ENCODE measurements around the gene CCDC92.

The CCDC92 gene

DNA sequence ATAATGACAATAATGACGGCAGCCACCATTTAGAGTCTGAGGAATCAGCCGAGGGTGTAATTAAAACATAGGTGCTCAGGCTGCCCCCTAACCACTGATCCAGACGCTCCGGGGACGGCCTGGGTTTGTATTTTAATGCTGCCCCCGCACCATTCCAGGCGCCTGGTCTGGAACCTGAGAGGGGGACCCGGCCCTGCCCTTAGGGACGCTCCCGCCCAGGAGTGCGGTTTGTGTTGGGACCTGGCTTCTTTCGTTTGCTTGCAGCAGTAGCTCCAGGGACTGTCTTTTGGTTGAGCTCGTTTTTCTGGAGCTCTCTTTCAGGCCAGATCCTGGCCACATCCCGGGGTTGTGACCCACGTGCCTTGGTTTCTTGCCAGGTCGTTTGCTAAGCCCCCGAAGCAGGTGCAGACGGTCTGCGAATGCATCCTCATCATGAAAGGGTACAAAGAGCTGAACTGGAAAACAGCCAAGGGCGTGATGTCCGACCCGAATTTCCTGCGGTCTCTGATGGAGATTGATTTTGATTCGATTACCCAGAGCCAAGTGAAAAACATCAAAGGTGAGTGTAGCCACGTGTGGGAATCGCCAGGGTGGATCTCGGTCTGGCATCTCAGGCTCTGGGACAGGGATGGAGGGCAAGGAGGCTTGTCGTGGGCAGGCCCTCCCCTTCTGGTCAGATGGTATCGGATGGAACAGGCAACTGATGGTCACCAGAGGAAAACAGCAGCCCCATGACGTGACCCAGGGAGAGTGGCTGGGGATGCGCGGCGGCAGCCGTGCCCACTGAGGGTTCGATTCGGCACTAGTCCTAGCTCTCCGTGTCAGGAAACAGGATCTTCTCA lies 63.5 kb downstream of the CCDC92 start:
- no peak for DNase-seq

DNA sequence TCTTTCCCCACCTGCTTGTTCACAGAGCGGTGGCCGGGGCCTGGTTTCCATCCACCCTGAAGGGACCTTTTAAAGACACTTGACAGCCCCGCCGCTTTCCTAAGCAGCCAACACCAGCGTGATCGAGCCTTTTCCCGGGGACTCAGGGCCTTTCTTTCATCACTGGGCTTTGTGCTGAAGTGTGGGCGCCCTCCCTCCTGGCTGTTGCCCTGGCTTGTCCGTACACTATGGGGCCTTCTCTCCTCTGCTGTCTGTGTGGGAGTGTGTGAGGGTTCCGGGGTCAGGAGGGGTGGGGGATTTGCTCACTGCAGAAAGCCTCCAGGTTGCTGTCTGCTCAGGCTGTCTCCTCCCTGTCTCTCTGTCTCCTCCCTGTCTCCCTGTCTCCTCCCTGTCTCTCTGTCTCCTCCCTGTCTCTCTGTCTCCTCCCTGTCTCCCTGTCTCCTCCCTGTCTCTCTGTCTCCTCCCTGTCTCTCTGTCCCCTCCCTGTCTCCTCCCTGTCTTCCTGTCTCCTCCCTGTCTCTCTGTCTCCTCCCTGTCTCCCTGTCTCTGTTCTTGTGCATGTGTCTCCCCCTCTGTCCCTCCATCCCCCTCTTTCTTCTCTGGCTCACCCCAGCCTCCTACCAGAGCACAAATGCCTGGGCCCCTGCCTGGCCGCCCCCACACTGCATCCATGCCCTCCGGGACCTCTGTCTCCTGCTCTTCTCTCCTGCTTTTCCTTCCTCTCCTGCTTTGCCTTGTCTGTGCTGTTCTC lies 64.7 kb downstream of the CCDC92 start:
- DNase-seq: no peak

DNA sequence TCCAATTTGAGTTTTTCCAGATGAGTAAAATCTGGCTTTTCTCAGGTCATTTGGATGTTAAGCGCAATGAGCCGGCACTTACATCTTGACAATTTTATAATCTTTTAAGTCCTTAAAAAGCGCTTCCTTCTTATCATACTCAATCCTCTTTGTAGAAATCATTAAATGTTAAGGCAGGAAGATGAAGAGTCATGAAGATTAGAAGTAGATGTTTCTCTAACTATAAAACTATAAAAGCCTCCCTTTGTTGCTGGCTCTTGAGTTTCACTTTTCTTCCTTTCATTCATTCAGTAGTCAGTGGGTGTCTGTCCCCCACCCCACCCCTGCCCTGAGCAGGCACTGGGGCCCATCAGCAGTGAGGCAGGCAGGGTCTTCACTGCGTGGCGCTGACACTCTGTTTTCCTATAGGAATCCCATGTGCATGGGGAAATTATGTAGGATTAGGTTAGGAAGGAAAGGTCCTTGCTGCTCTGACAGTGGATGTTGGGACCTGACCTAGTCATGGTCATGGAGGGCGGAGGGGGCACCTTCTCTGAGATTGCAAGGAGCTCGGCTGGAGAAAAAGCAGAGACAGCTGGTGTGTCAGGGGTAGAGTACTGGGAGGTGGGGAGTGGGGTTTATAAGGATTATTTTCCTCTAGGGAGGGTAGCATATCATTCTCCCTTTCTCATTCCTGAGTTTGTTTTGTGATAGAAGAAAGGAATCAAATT lies 65.8 kb downstream of the CCDC92 start:
- DNase-seq: no peak

DNA sequence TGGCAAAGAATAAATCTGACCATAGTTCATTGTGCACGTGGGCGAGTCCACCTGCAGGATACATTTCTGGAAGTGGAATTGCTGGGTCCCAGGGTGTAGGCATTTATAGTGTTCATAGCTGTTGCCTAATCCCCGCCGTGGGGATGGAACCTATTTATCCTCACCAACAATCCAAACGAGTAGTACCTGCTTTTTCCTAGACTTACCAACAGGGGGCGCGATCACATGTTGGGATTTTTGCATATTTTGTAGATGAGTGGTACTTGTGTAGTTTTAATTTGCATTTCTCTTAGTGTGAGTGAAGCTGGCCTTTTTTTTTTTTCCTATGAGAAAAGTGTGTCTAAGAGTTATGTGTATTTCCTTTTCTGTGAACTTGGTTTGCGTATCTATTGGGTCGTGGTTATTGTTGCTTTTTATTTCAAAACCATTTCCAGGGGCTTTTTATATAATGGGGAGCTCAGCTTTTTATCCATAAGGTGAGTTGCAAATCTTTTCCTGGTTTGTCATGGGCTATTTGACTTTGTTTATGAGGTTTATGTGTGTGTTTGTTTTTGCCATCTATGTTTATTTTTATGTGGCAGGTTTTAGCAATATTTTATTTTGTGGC lies 67.2 kb downstream of the CCDC92 start:
- peak; percentile 63 for DNase-seq

DNA sequence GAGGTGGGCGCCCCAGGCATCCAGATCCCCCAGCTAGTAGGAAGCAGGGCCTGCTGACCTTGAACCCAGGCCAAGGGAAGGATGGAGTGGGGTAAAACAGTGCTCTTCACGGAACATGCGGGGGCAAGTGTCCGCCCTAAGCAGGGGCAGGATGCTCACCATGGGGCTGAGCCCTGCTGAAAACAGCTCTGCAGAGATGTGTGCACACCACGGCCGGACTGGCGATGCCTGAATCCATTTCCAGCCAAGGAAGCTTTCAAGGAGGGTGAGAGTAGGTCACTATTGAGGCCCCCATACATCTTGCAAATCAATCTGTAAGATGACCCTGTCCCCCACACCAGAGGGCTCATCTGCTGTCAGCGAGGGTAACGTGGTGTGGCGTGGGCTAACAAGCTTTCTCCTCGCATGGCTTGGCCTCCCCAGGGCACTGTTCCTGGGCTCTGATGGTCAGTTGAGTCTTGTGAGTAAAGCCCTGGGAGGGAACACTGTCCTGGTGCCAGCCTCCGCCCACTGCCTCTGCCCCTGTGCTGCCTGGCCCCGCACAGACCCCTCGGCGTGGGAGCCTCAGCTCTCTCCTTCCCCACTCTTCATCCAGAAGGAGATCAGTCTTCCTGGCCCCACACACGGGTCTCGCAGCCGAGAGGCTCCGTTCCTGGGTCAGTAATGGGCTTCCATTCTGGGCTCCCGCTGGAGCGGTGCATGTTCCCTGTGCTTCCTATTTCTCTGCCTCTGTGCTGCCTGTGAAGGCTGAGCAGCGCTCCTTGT lies 69.1 kb downstream of the CCDC92 start:
- no peak for DNase-seq

DNA sequence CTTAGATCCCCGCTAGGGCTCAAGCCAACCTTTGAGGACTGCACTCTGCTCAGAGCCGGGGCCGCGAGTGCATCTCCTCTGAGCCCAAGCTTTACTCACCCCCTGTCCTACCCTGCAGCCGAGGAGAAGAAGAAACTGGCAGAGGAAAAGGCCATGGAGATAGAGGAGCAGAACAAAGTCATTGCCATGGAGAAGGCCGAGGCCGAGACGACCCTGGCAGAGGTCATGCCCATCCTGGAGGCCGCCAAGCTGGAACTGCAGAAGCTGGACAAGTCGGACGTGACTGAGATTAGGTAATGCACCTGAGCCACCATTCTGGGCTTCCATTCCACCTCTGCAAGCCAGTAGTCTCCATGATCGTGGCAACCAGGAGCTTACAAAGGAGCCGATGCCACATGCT lies 69.8 kb downstream of the CCDC92 start:
- DNase-seq: no peak

DNA sequence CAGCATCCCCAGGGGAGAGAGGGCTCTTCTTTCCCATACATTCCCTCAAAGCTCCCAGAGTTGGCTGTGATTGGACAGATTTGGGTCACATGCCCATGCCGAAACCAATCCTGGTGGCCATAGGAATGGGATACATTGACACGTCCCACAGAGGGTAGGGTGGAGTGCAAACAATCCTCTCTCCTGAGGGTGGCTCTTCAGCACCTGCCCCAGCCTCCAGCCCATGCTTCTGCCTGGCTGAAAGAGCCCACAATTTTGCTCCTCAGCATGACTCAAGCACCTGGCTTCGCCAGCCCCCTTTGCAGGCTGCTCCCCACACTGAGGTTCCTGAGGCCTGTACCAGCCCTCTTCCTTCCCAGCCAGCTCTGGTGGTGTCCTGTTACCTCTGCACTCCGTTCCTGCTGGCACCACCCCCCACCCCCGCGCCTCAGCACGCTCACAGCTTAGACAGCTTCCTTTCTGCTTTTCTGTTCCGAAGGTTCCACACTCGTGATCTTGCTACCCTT lies 71.7 kb downstream of the CCDC92 start:
- peak; percentile 11 for DNase-seq

DNA sequence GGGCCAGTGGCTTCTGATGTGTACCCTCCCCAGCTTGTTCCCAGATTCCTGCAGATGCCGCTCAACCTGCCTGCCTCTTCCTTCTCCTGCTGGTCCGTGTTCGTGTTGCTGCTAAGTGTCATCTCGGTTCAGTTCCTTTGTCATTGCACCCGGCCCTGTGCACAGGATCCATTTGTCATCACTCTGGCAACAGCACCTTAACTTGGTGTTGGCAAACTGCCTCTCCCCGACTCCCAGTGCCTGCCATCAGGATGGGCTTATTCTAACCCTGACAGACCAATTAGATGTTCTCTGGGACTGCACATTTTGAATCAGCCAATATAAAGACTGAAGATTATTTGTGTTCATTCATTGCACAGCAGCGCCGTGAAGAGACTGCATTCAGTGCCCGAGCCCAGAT lies 73.3 kb downstream of the CCDC92 start:
- DNase-seq: no peak

DNA sequence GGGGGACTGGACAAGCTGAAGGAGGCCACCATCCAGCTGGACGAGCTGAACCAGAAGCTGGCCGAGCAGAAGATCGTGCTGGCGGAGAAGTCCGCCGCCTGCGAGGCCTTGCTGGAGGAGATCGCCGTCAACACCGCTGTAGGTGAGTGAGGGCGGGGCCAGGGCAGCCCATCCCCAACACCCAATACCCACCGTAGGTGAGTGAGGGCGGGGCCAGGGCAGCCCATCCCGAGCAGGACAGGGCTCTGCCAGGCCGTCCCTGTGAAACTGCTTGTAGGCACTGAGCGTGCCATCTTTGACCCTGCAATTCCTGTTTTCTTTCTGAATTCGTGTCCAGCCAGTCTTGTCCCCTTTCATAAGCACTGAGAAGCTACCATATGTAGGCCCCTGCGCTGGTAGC lies 74.0 kb downstream of the CCDC92 start:
- DNase-seq: no peak

DNA sequence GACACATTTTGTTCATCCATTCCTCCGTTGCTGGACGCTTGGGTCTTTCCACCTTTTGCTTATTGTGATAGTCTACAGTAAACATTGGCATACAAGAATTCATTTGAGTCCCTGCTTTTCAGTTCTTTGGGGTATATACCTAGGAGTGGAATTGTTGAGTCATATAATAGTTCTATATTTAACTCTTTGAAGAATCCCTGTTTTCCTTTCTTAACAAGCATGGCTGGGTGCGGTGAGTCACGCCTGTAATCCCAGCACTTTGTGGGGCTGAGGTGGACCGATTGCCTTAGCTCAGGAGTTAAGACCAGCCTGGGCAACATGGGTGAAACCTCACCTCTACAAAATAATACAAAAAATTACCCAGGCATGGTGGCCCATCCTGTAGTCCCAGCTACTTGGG lies 75.4 kb downstream of the CCDC92 start:
- no peak for DNase-seq

DNA sequence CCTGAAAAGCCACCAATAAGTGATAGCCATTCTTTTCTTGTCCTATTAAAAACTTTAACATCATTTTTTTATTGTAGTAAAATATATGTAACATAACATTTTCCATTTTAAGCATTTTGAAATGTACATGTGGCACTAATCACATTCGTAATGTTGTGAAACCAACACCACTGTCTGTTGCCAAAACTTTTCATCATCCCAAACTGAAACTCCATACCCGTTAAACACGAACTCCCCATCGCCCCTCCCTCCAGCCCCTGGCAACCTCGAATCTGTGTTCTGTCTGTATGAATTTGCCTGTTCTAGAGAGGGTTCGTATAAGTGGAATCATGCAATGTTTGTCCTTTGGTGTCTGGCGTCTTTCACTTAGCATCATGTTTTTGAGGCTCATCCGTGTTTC lies 75.9 kb downstream of the CCDC92 start:
- DNase-seq: no peak

DNA sequence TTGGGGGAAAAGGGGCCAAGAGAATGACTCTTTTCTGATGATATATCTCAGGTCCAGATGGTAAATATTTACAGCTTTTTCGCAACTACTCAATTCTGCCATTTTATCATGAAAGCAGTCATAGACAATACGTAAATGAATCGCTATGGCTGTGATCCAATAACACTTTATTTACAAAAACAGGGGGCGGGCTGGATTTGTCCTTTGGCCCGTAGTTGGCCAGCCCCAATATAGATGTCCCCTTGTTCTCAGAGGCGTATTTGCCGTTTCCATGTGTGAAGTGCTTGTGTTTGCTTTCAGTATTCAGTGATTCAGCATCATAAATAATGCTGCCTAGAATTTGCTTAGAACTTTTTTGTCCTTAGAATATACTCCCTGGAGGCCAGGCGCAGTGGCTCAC lies 77.2 kb downstream of the CCDC92 start:
- no peak for DNase-seq

DNA sequence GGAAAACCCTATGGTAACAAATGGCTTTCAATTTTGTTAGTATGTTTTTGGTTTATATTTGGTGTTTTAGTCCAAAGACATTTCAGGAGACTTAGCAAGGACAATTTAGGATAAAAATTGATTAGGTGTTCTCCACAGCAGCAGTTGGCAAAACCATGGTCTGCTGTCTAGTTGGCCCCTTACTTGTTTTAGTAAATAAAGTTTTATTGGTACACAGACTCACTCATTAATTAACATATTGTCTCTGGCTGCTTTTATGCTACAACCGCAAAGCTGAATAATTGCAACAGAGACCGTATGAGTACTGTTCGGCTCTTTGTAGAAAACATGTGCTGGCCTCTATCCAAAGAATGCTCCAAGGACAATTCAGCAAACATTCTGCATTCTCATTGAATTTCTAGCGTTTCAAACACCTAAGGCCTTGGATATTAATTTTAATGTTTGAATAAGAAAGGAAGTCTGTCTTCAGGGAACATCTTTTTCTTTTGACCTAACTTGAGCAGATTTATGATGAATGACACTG lies 77.7 kb downstream of the CCDC92 start:
- DNase-seq: no peak

DNA sequence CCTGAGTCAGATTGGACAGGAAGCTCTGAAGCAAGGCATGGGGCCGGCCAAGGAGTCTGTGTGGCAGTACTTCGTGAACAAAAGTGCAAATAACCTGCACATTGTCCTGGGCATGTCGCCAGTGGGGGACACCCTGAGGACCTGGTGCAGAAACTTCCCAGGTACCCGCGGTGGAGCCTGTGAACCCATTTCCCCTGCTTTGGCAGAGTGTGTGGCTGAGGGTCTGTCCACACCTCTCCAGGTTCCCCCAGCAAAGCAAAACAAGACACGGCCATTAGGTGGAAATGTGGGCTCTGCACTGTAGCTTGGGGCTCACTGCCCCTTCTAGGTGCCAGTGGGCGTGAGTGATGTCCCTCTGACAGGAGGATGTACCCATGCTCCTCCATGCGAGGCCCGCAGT lies 79.4 kb downstream of the CCDC92 start:
- no peak for DNase-seq

DNA sequence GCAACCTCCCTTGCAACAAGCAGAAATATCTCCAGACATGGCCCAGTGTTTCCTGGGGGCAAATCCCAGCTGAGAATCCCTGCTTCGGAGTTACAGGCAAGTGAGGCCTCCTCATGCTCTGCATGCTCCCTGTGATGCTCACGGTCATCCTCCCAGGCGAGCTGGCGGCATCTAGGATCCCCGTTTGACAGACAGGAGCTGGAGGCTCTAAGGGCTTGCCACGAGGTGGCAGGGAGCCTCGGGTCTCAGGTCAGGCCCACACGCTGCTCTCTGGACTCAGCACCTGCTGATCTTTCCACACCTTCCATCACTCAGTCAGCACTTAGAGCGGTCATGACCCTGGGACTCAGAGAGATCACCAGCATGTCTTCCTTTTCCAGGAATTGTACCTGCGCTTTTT lies 79.8 kb downstream of the CCDC92 start:
- DNase-seq: no peak

DNA sequence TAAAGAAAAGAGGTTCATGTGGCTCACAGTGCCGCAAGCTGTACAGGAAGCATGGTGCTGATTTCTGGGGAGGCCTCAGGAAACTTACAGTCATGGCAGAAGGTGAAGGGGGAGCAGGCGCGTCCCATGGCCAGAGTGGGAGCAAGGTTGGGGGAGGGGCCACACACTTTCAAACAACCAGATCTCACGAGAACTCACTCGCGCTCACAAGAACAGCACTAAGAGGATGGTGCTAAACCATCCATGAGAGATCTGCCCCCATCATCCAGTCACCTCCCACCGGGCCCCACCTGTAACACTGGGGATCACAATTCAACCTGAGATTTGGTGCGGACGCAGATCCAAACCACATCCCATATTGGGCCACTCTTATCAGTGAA lies 80.5 kb downstream of the CCDC92 start:
- DNase-seq: no peak

DNA sequence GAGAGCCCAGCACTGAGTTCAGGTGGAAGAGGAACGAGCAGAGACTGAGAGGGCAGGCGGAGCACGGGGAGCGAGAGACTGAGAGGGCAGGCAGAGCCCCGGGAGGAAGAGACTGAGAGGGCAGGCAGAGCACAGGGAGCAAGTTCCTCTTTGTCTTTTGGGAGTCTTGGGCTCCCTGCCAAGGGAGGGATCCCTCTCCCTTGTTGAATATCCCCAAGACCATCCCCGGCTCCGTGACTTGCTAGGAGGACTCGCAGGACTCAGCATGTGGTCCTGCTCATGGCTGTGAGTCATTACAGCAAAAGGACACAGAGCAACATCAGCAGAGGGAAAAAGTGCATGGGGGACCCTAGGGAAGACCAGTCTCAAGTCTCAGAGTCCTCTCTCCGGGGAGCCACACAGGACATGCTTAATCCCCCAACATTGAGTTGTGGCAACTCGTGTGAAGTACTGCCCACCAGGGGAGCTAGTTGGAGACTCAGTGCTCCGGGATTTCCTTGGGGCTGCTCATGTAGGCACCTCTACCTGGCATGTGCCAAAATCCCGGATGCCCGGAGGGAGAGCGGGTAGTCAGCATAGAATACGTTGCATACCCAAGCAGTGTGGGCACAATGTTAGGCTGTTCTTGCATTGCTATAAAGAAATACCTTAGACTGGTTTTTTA lies 81.0 kb downstream of the CCDC92 start:
- no peak for DNase-seq

DNA sequence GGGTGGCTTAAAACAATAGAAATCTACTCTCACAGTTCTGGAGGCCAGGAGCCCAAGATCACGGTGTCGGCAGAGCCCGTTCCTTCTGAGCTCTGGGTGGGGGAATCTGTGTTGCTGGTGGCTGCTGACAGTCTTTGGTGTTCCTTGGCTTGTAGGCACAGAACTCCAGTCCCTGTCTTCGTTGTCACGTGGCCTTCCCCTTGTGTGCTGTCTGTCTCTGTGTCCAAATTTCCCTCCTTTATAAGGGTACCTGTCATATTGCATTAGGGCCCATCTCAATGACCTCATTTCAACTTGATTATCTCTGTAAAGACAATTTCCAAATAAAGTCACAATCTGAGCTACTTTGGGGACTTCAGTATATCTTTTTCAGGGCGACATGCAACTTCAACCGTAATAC lies 81.6 kb downstream of the CCDC92 start:
- DNase-seq: no peak

DNA sequence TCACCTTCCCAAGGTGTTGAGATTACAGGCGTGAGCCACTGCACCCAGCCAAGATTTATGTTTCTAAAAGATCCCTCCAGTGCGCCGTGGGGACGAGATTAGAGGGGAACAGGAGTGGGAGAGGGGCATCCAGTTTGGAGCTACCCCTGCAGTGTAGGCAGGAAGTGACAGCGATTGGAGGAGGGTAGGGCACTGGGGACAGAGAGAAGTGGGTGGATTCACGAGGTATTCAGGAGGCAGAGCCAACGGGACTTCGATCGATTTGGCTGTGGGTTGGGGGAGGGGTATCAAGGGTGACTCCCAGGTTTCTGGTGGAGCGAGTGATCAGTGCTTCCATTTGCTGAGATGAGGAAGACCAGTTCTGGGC lies 82.1 kb downstream of the CCDC92 start:
- DNase-seq: no peak

DNA sequence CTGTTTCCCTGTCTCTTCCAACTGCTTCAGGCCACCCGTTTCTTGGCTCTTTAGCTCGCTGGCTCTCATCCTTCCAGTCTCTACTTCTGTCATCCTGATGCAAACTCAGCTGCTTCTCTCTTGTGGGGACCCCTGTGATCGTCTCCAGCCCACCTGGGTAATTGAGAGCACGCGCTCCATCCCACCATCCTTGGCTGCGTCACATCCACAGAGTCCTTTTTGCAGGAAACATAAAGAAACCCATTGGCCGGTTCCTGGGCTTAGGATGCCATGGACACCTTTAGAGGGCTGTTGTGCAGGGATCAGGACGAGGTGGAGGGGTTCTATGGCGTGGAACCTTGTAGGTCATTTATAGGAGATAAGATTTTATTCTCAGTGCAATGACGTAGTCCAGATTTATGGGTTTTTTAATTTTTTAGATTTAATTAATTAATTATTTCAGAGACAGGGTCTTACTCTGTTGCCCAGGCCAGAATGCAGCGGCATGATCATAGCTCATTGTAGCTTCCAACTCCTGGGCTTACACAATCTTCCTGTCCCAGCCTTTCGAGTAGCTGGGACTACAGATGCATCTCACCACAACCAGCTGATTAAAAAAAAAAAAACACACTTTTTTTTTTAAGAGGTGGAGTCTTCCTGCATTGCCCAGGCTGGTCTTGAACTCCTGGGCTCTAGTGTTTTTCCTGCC lies 82.6 kb downstream of the CCDC92 start:
- DNase-seq: no peak

DNA sequence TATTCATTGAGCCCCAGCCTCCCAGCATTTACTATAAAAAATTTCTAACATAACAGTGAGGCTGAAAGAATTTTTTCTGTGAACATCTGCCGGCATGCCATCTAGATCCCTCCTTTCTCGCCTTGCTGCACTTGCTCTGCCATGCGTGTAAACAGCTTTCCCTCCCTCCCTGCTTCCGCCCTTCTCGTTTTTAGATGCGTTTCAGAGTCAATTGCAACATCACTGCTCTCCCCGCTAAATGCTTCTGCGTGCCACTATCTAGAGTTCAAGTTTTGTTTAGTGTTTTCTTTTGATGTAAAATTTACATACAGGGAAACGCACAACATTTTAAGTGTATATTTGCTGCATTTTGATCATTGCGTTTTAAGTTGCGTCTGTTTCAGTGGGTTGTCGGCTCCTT lies 83.6 kb downstream of the CCDC92 start:
- no peak for DNase-seq

Data from stimulated activated CD4-positive, alpha-beta T cell treated with anti-CD3 and anti-CD28 coated beads, Interleukin-1b, Interleukin-23, amount 100 ng/mL, for 48 hours (primary cell).